ENCODE measurements around the gene LITAFD.

LITAFD gene

DNA sequence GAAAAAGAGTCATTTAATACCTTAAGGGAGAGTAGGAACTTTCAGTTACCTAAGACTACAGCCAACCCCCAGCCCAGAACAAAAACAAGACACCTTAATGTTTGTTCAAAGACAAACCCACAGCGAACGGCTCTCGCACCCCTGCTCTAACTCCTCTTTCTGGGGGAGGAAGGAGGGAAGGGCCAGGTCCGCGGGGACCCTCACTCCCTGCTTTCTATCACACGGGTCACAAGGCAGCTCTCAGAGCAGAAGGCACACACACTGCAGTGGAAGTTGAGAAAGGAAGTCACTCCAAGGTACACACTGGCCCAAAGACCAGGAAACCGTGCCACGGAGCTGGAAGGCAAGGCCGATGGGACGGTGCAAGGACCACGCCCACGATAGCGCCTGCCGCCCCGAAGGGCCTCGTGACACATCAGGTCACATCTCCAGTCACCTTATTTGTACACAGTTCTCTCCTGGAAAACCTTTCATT, 10.0 kb downstream of the LITAFD start:
- Histone ChIP-seq H3K4me3 (ENCODE audit: severe bottlenecking) (no peak overlapping the region), H3K9me3 (ENCODE audit: severe bottlenecking) (no peaks in the 10 kb centered on the region), H3K36me3 (ENCODE audit: low read depth) (peaks cover 68% of the 10 kb centered on the region), H3K27ac (ENCODE audit: poor library complexity, severe bottlenecking) (no peak overlapping the region), H3K27me3 (ENCODE audit: insufficient read depth, poor library complexity, severe bottlenecking) (no peaks in the 10 kb centered on the region), H3K4me1 (ENCODE audit: insufficient read depth, poor library complexity, severe bottlenecking) (no peaks in the 10 kb centered on the region)
- TF ChIP-seq, protein P1, sequence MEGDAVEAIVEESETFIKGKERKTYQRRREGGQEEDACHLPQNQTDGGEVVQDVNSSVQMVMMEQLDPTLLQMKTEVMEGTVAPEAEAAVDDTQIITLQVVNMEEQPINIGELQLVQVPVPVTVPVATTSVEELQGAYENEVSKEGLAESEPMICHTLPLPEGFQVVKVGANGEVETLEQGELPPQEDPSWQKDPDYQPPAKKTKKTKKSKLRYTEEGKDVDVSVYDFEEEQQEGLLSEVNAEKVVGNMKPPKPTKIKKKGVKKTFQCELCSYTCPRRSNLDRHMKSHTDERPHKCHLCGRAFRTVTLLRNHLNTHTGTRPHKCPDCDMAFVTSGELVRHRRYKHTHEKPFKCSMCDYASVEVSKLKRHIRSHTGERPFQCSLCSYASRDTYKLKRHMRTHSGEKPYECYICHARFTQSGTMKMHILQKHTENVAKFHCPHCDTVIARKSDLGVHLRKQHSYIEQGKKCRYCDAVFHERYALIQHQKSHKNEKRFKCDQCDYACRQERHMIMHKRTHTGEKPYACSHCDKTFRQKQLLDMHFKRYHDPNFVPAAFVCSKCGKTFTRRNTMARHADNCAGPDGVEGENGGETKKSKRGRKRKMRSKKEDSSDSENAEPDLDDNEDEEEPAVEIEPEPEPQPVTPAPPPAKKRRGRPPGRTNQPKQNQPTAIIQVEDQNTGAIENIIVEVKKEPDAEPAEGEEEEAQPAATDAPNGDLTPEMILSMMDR (IDR thresholded peaks at IDR 0.05; ENCODE audit: poor library complexity, severe bottlenecking) = no peak
- DNase-seq (ENCODE audit: low spot score) (no peak), ATAC-seq (ENCODE audit: low read depth) (no peak)

GRCh38 chr16:8893426-8893825, 11.3 kb downstream of the LITAFD start:
- TF ChIP-seq, protein P1 (IDR thresholded peaks at IDR 0.05; ENCODE audit: poor library complexity, severe bottlenecking) = no peak
- H3K4me3 ChIP-seq (ENCODE audit: severe bottlenecking) = no peak overlapping the region
- H3K27ac ChIP-seq (ENCODE audit: poor library complexity, severe bottlenecking) = no peak overlapping the region
- H3K36me3 ChIP-seq (ENCODE audit: low read depth) = peaks cover 79% of the 10 kb centered on the region
- no peaks in the 10 kb centered on the region for H3K4me1 ChIP-seq (ENCODE audit: insufficient read depth, poor library complexity, severe bottlenecking)
- no peaks in the 10 kb centered on the region for H3K27me3 ChIP-seq (ENCODE audit: insufficient read depth, poor library complexity, severe bottlenecking)
- DNase-seq (ENCODE audit: low spot score) = no peak
- no peak for ATAC-seq (ENCODE audit: low read depth)
- no peaks in the 10 kb centered on the region for H3K9me3 ChIP-seq (ENCODE audit: severe bottlenecking)

GRCh38 chr16:8893976-8894690, 12.0 kb downstream of the LITAFD start:
- Histone ChIP-seq H3K9me3 (ENCODE audit: severe bottlenecking) (no peaks in the 10 kb centered on the region), H3K4me3 (ENCODE audit: severe bottlenecking) (no peak overlapping the region), H3K27ac (ENCODE audit: poor library complexity, severe bottlenecking) (no peak overlapping the region), H3K36me3 (ENCODE audit: low read depth) (peaks cover 86% of the 10 kb centered on the region), H3K4me1 (ENCODE audit: insufficient read depth, poor library complexity, severe bottlenecking) (no peaks in the 10 kb centered on the region), H3K27me3 (ENCODE audit: insufficient read depth, poor library complexity, severe bottlenecking) (no peaks in the 10 kb centered on the region)
- no peak for ATAC-seq (ENCODE audit: low read depth)
- no peak for DNase-seq (ENCODE audit: low spot score)
- TF ChIP-seq, protein P1 (IDR thresholded peaks at IDR 0.05; ENCODE audit: poor library complexity, severe bottlenecking) = no peak

DNA sequence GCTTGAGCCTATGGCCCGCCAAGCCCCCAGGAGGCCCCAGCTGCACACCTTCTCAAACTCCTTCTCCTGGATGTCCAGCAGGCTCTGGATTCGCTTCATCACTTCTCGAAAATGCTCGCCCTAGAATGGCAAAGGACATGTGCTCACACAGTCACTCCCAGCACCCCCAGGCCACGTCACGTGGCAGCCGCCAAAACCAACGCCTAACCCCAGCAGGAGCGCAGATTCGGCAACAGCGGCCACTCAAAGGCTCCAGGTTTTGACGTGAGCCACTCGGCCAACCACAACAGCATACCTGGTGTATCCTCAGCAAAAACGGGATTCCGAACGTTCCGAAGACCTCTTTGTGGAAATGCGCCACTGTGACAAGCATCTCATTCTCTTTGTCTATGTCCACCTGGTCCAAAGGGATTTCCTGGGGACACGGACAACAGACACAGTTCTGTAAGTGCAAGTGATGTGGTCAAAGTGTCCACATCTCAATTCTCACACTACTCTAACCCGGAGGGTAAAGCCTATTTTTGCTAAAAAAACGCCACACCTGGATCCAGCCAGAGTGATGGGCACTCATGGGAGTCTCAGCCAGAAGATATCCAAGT, 12.7 kb downstream of the LITAFD start:
- Histone ChIP-seq H3K27me3 (ENCODE audit: insufficient read depth, poor library complexity, severe bottlenecking) (no peaks in the 10 kb centered on the region), H3K36me3 (ENCODE audit: low read depth) (peaks cover 93% of the 10 kb centered on the region), H3K9me3 (ENCODE audit: severe bottlenecking) (no peaks in the 10 kb centered on the region), H3K4me1 (ENCODE audit: insufficient read depth, poor library complexity, severe bottlenecking) (no peaks in the 10 kb centered on the region), H3K27ac (ENCODE audit: poor library complexity, severe bottlenecking) (no peak overlapping the region), H3K4me3 (ENCODE audit: severe bottlenecking) (no peak overlapping the region)
- TF ChIP-seq, protein P1 (IDR thresholded peaks at IDR 0.05; ENCODE audit: poor library complexity, severe bottlenecking) = no peak
- ATAC-seq (ENCODE audit: low read depth) = no peak
- no peak for DNase-seq (ENCODE audit: low spot score)
